H9 (cell line): ENCODE results near the gene TTYH1. TPM values are rescaled to one million over a fixed set of nuclear protein-coding genes. Genes with fewer than 3 reads are reported as not detected.

ENCODE experiments used
- DNase-seq: peaks from one replicate; pipeline ENCODE4 v3.0.0-alpha.2; 2017
- H2AFZ ChIP-seq: one replicate; pipeline ENCODE4 v1.6.1; 2013; ENCODE audit warnings: mild to moderate bottlenecking, low read length, control low read depth, moderate library complexity
- H2AK5ac ChIP-seq: 2 replicates; pipeline ENCODE4 v1.6.1; 2013; ENCODE audit warnings: low read length, control low read depth, mixed read lengths; ENCODE audit not compliant: insufficient read length
- H2BK120ac ChIP-seq: one replicate; pipeline ENCODE4 v1.6.1; 2013; ENCODE audit warnings: low read depth, mild to moderate bottlenecking, low read length, control low read depth, inconsistent platforms; ENCODE audit not compliant: poor library complexity, severe bottlenecking
- H2BK12ac ChIP-seq: 2 replicates; pipeline ENCODE4 v1.6.1; 2013; ENCODE audit warnings: low read length, control low read depth, mixed read lengths, low read depth; ENCODE audit not compliant: insufficient read length
- H2BK15ac ChIP-seq: 2 replicates; pipeline ENCODE4 v1.6.1; 2013; ENCODE audit warnings: low read depth, low read length, control low read depth
- H2BK20ac ChIP-seq: one replicate; pipeline ENCODE4 v1.6.1; 2013; ENCODE audit warnings: low read depth, mild to moderate bottlenecking, low read length, control low read depth, inconsistent platforms; ENCODE audit not compliant: poor library complexity, severe bottlenecking
- H2BK5ac ChIP-seq: 2 replicates; pipeline ENCODE4 v1.6.1; 2013; ENCODE audit warnings: low read length, control low read depth, mixed read lengths; ENCODE audit not compliant: insufficient read length
- H3K14ac ChIP-seq: 2 replicates; pipeline ENCODE4 v1.6.1; 2013; ENCODE audit warnings: low read length, control low read depth; ENCODE audit not compliant: insufficient read depth
- H3K18ac ChIP-seq: 2 replicates; pipeline ENCODE4 v1.6.1; 2013; ENCODE audit warnings: low read depth, mild to moderate bottlenecking, mixed read lengths, low read length, control low read depth; ENCODE audit not compliant: insufficient read length
- H3K23ac ChIP-seq: 2 replicates; pipeline ENCODE4 v1.6.1; 2013; ENCODE audit warnings: low read length, control low read depth, mixed read lengths, low read depth; ENCODE audit not compliant: insufficient read length
- H3K23me2 ChIP-seq: 2 replicates; pipeline ENCODE4 v1.6.1; 2013; ENCODE audit warnings: low read depth, mild to moderate bottlenecking, mixed read lengths, low read length, control low read depth; ENCODE audit not compliant: insufficient read length, poor library complexity, severe bottlenecking
- H3K27ac ChIP-seq: 2 replicates; pipeline ENCODE4 v1.5.1; 2013; ENCODE audit warnings: low read length, control low read depth, mixed read lengths, low read depth; ENCODE audit not compliant: insufficient read length
- H3K27me3 ChIP-seq: 2 replicates; pipeline ENCODE4 v1.6.1; 2013; ENCODE audit warnings: low read length, control low read depth, inconsistent platforms; ENCODE audit not compliant: insufficient read depth
- H3K4ac ChIP-seq: 2 replicates; pipeline ENCODE4 v1.6.1; 2013; ENCODE audit warnings: low read depth, mild to moderate bottlenecking, control low read depth, inconsistent platforms, low read length, moderate library complexity
- H3K4me1 ChIP-seq: 2 replicates; pipeline ENCODE4 v1.6.1; 2013; ENCODE audit warnings: low read length, control low read depth, inconsistent platforms; ENCODE audit not compliant: insufficient read depth
- H3K4me2 ChIP-seq: 2 replicates; pipeline ENCODE4 v1.6.1; 2013; ENCODE audit warnings: low read length, control low read depth, mixed read lengths; ENCODE audit not compliant: insufficient read length, insufficient read depth
- H3K56ac ChIP-seq: 2 replicates; pipeline ENCODE4 v1.6.1; 2013; ENCODE audit warnings: low read depth, mild to moderate bottlenecking, mixed read lengths, low read length, control low read depth; ENCODE audit not compliant: insufficient read length
- H3K79me1 ChIP-seq: 2 replicates; pipeline ENCODE4 v1.6.1; 2013; ENCODE audit warnings: low read depth, mild to moderate bottlenecking, moderate library complexity, low read length, control low read depth, inconsistent platforms; ENCODE audit not compliant: insufficient read depth, poor library complexity, severe bottlenecking
- H3K79me2 ChIP-seq: 2 replicates; pipeline ENCODE4 v1.6.1; 2013; ENCODE audit warnings: low read length, control low read depth, inconsistent platforms; ENCODE audit not compliant: insufficient read depth
- H3K9ac ChIP-seq: 2 replicates; pipeline ENCODE4 v1.6.1; 2013; ENCODE audit warnings: low read length, control low read depth, mixed read lengths; ENCODE audit not compliant: insufficient read length; ENCODE audit errors: extremely low read depth
- H3K9me3 ChIP-seq: one replicate; pipeline ENCODE4 v1.6.1; 2013; ENCODE audit warnings: low read depth, low read length, inconsistent platforms; ENCODE audit not compliant: control insufficient read depth
- H3T11ph ChIP-seq: one replicate; pipeline ENCODE4 v1.6.1; 2013; ENCODE audit warnings: mild to moderate bottlenecking, low read length, control low read depth, inconsistent platforms
- H4K20me1 ChIP-seq: one replicate; pipeline ENCODE4 v1.6.1; 2013; ENCODE audit not compliant: control insufficient read depth, insufficient read length, insufficient read depth
- H4K5ac ChIP-seq: 2 replicates; pipeline ENCODE4 v1.6.1; 2013; ENCODE audit warnings: low read depth, mild to moderate bottlenecking, mixed read lengths, low read length, control low read depth; ENCODE audit not compliant: insufficient read length
- H4K8ac ChIP-seq: replicated peaks from 2 replicates; pipeline ENCODE4 v1.6.1; 2013; ENCODE audit warnings: low read length, control low read depth, mixed read lengths, low read depth; ENCODE audit not compliant: insufficient read length
- H4K91ac ChIP-seq: 2 replicates; pipeline ENCODE4 v1.6.1; 2013; ENCODE audit warnings: low read depth, mild to moderate bottlenecking, moderate library complexity, mixed read lengths, low read length, control low read depth; ENCODE audit not compliant: insufficient read length
- H3K27ac Mint-ChIP-seq, 3 experiments: 2 replicates in 2 of 3; 3 replicates in 1 of 3; pipeline ENCODE4 v1.8.0; 2020 to 2021; ENCODE audit warnings: mixed read lengths in 3 of 3, mild to moderate bottlenecking in 1 of 3, moderate library complexity in 1 of 3
- H3K27me3 Mint-ChIP-seq: 2 replicates; pipeline ENCODE4 v1.8.0; 2021; ENCODE audit warnings: low read depth, mild to moderate bottlenecking, moderate library complexity, mixed read lengths
- H3K36me3 Mint-ChIP-seq, 3 experiments: 2 replicates in 2 of 3; 3 replicates in 1 of 3; pipeline ENCODE4 v1.8.0; 2020 to 2021; ENCODE audit warnings: low read depth in 3 of 3, mixed read lengths in 3 of 3; ENCODE audit not compliant: insufficient read depth in 1 of 3
- H3K4me1 Mint-ChIP-seq, 2 experiments: 2 replicates each; pipeline ENCODE4 v1.8.0; 2020; ENCODE audit warnings: mixed read lengths in 2 of 2
- H3K4me3 Mint-ChIP-seq, 2 experiments: 2 replicates in 1 of 2; 3 replicates in 1 of 2; pipeline ENCODE4 v1.8.0; 2020 to 2021; ENCODE audit warnings: mild to moderate bottlenecking in 2 of 2, mixed read lengths in 2 of 2, moderate library complexity in 1 of 2
- H3K9me3 Mint-ChIP-seq, 2 experiments: 2 replicates in 1 of 2; 3 replicates in 1 of 2; pipeline ENCODE4 v1.8.0; 2020; ENCODE audit warnings: mild to moderate bottlenecking in 2 of 2, mixed read lengths in 2 of 2, moderate library complexity in 1 of 2
- total RNA-seq: library from RNA; stranded (reverse); gene quantifications from 2 replicates; pipeline ENCODE4 v1.2.1, GENCODE V29; 2021
- TF ChIP-seq, protein P1 (sequence below): fragments of 200-600 bp; sonication (generic); conservative IDR thresholded peaks from 3 replicates; pipeline ENCODE4 v1.8.0; 2021; ENCODE audit warnings: antibody characterized with exemption, mild to moderate bottlenecking

TTYH1 gene
- total RNA-seq, 1 experiment from 2014 or later = 47.1 TPM

DNA sequence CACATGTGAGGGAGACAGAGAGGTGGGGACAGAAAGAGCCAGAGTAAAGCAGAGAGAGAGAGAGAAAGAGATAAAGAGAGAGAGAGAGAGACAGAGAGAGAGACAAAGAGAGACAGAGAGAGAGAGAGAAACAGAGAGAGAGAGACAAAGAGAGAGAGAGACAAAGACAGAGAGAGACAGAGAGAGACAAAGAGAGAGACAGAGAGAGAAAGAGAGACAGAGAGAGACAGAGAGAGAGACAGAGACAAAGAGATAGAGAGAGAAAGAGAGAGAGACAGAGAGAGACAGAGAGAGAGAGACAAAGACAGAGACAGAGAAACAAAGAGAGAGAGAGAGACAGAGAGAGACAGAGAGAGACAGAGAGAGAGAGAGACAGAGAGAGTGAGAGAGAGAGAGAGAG, 4.2 kb upstream of the TTYH1 start:
- Histone ChIP-seq H3K27me3 (peaks cover 11% of the 10 kb centered on the region; the same call in 1 of the 2 replicates), H3K4me2 (no peak overlapping the region), H2BK20ac (no peak overlapping the region), H2BK120ac (no peak overlapping the region), H2BK15ac (no peak overlapping the region), H3T11ph (no peak overlapping the region), H4K8ac (no peak overlapping the region), H3K4me1 (no peaks in the 10 kb centered on the region; the same call in 1 of the 2 replicates), H2AK5ac (no peak overlapping the region), H4K20me1 (no peaks in the 10 kb centered on the region), H3K23ac (no peak overlapping the region), H3K27ac (no peak overlapping the region), H4K5ac (no peak overlapping the region), H3K23me2 (peaks cover 7% of the 10 kb centered on the region), H2AFZ (no peak overlapping the region), H4K91ac (no peak overlapping the region), H3K79me1 (no peaks in the 10 kb centered on the region), H3K9me3 (no peaks in the 10 kb centered on the region), H3K4ac (no peak overlapping the region), H3K18ac (no peak overlapping the region), H2BK5ac (no peak overlapping the region), H3K14ac (no peak overlapping the region), H3K9ac (no peak overlapping the region), H2BK12ac (no peak overlapping the region), H3K56ac (no peak overlapping the region), H3K79me2 (no peaks in the 10 kb centered on the region)
- Mint-ChIP-seq H3K9me3 (peaks cover 28 to 66% of the 10 kb centered on the region in 2 experiments), H3K4me1 (peaks cover 8 to 9% of the 10 kb centered on the region in 2 experiments), H3K27me3 (peaks cover 90% of the 10 kb centered on the region), H3K36me3 (peaks cover 5 to 15% (median 8%) of the 10 kb centered on the region in 3 experiments), H3K27ac (no peak overlapping the region; a peak in 1 of 7 replicates), H3K4me3 (no peak overlapping the region)
- DNase-seq = no peak
- TF ChIP-seq, protein P1, sequence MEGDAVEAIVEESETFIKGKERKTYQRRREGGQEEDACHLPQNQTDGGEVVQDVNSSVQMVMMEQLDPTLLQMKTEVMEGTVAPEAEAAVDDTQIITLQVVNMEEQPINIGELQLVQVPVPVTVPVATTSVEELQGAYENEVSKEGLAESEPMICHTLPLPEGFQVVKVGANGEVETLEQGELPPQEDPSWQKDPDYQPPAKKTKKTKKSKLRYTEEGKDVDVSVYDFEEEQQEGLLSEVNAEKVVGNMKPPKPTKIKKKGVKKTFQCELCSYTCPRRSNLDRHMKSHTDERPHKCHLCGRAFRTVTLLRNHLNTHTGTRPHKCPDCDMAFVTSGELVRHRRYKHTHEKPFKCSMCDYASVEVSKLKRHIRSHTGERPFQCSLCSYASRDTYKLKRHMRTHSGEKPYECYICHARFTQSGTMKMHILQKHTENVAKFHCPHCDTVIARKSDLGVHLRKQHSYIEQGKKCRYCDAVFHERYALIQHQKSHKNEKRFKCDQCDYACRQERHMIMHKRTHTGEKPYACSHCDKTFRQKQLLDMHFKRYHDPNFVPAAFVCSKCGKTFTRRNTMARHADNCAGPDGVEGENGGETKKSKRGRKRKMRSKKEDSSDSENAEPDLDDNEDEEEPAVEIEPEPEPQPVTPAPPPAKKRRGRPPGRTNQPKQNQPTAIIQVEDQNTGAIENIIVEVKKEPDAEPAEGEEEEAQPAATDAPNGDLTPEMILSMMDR = no peak
